Measurements from ENCODE around the gene ST7L.

- TF ChIP-seq NR3C1 (CRISPR knock-in tag; IDR thresholded peaks at IDR 0.05) (no peak), TAF1 (IDR thresholded peaks at IDR 0.05; ENCODE audit: control insufficient read depth, extremely low read depth, insufficient read depth, low read length, severe bottlenecking) (no peak), ZNF133 (CRISPR knock-in tag; IDR thresholded peaks at IDR 0.05) (no peak)
Observed at GRCh38 chr1:112477550-112477949, 141.4 kb downstream of the ST7L start.

All from K562 (cell line).